Esophagus muscularis mucosa (tissue), 4 donors: ENCODE results near the gene CDC42EP4. TPM values are rescaled to one million over a fixed set of nuclear protein-coding genes. Genes with fewer than 3 reads are reported as not detected.

Experiments used
- DNase-seq: peaks from one replicate; pipeline ENCODE4 v3.0.0-alpha.2; 2017; ENCODE audit errors: extremely low spot score
- H3K27ac ChIP-seq, 4 donors: fragments of 200-600 bp; sonication (generic); replicated peaks in 1 of 4; 1 replicate in 3 of 4; 2 replicates in 1 of 4; pipeline ENCODE4 v1.5.1; 2016 to 2019; ENCODE audit warnings: mild to moderate bottlenecking in 1 of 4
- H3K27me3 ChIP-seq, 4 donors: fragments of 200-600 bp; sonication (generic); one replicate each; pipeline versions ENCODE4 v1.5.1 to v1.6.0; 2016 to 2019
- H3K36me3 ChIP-seq, 4 donors: fragments of 200-600 bp; sonication (generic); one replicate each; pipeline ENCODE4 v1.5.1; 2016 to 2019
- H3K4me1 ChIP-seq, 4 donors: fragments of 200-600 bp; sonication (generic); one replicate each; pipeline ENCODE4 v1.5.1; 2016 to 2019
- H3K4me3 ChIP-seq, 4 donors: fragments of 200-600 bp; sonication (generic); 1 replicate in 2 of 4; 2 replicates in 2 of 4; pipeline ENCODE4 v1.5.1; 2016 to 2019; ENCODE audit warnings: mild to moderate bottlenecking in 4 of 4, moderate library complexity in 1 of 4
- H3K9me3 ChIP-seq, 4 donors: fragments of 200-600 bp; sonication (generic); 1 replicate in 3 of 4; 2 replicates in 1 of 4; pipeline ENCODE4 v1.5.1; 2016 to 2019
- CTCF ChIP-seq, 3 experiments: fragments of 200-600 bp in 2 of 3; fragments of 450-650 bp in 1 of 3; sonication (generic) in 2 of 3; IDR thresholded peaks; one replicate each; pipeline ENCODE4 v1.5.1; 2017 to 2019; ENCODE audit warnings: antibody characterized with exemption in 3 of 3, mild to moderate bottlenecking in 2 of 3, moderate library complexity in 1 of 3
- EP300 ChIP-seq: sonication (generic); formaldehyde crosslinking; IDR thresholded peaks from one replicate; pipeline ENCODE4 v1.6.1; 2017; ENCODE audit warnings: antibody characterized with exemption
- POLR2A ChIP-seq: fragments of 450-650 bp; IDR thresholded peaks from one replicate; pipeline ENCODE4 v1.6.1; 2017; ENCODE audit warnings: antibody characterized with exemption, moderate library complexity, mild to moderate bottlenecking, low read depth
- POLR2AphosphoS5 ChIP-seq, 2 donors: sonication (generic); formaldehyde crosslinking; IDR thresholded peaks; one replicate each; pipeline ENCODE4 v1.6.1; 2017; ENCODE audit warnings: antibody characterized with exemption in 2 of 2
- WGBS: methylation state at CpG from one replicate; pipeline ENCODE4 v1.1.5; 2018; 5-methylcytosine and 5-hydroxymethylcytosine counted together
- intact Hi-C: fragments of 100-400 bp; cut with DNase I; formaldehyde crosslinking; loops from one replicate; pipeline ENCODE4 v1.15.1; 2023
- total RNA-seq, 4 donors: library from RNA; depleted of rRNA; stranded (reverse); fragments of >200 nt; gene quantifications; one replicate each; pipeline versions ENCODE4 v1.1.0 to v1.2.1, GENCODE V29; 2016

The CDC42EP4 gene
- total RNA-seq, 4 donors from 2014 or later = 48.6 to 129 (median 104) TPM

DNA sequence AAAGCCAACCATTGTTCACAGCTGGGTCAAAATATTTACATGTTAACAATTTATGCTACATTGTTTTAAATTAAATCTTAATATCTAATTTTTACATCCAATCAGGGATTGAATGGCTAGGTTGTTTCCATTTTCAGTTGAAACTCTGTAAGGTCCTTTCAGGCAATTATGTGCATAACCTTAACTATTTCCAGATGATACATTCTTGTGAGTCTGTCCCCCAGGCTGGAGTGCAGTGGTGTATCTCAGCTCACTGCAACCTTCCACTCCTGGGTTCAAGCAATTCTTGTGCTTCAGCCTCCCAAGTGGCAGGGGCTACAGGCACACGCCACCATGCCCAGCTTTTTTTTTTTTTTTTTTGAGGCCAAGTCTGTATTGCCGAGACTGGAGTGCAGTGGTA lies 10.4 kb downstream of the CDC42EP4 start:
- no peak for DNase-seq
- 95% methylated on average over 2 of the region's 2 CpGs for WGBS
- TF ChIP-seq POLR2A (no peak), POLR2AphosphoS5 (IDR thresholded peaks at IDR 0.05) (no peak), CTCF (IDR thresholded peaks at IDR 0.05) (no peak), EP300 (no peak)
- no peaks in the 10 kb centered on the region for H3K27me3 ChIP-seq
- peaks cover 76 to 87% (median 85%) of the 10 kb centered on the region in 4 donors for H3K4me1 ChIP-seq
- no peak overlapping the region for H3K4me3 ChIP-seq
- H3K36me3 ChIP-seq = no peaks in the 10 kb centered on the region
- intact Hi-C loops = no loop called here
- peak overlapping the region; percentile 6 to 93 (median 36) for H3K27ac ChIP-seq
- no peaks in the 10 kb centered on the region for H3K9me3 ChIP-seq

- intact Hi-C loops = no loop called here
- Histone ChIP-seq H3K36me3 (no peaks in the 10 kb centered on the region), H3K4me3 (no peak overlapping the region), H3K9me3 (no peaks in the 10 kb centered on the region), H3K27ac (peak overlapping the region in 3 of 4 donors; percentile 10 to 61 (median 60)), H3K4me1 (peaks cover 69 to 87% (median 79%) of the 10 kb centered on the region in 4 donors), H3K27me3 (no peaks in the 10 kb centered on the region)
- TF ChIP-seq CTCF (IDR thresholded peaks at IDR 0.05) (no peak), EP300 (no peak), POLR2AphosphoS5 (IDR thresholded peaks at IDR 0.05) (no peak)
- WGBS = 81% methylated on average over 3 of the region's 3 CpGs
- DNase-seq = no peak
Measured at GRCh38 chr17:73300392-73300791, 11.4 kb downstream of the CDC42EP4 start.

DNA sequence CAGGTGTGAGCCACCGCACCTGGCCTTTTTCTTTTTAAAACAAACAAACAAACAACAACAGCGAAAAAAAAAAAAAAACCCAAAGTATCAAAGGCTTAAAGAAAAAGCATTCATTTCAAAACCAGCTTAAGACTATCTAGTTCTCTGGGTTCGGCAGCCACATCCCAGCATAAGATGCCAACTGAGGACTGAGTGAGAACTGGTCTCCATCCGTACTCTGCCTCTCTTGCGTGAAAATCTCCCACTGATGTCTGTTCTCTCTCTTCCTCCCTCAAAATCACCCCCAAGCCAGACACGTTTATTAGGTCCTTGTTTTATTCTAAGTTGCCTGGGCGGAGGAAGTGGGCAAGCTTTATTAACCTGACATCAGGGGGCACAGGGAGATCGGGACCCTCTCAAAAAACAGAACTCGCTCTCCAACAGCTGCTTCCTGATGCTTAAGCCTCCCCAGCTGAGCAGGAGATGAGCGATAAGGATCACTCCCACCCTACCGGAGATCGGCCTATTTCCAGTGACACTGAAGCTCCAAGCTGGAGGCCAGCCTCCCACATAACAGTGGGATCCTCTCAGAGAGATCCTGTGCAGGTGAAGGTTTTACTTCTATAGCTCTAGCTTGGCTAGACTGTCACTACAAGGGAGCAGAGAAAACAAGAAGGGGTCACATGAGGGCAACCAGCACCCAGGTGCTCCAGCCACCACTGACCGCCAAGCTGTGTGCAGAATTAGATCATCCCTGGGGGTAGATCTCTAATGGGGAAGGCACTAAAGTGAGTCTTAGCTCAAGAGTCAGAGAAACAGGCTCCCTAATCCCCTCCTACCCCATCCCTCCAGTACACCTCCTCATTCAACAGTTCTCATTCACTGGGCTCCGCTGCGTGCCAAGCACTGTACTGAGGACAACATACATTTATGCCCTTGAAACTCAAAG lies 13.6 kb downstream of the CDC42EP4 start:
- intact Hi-C loops = no loop called here
- no peak overlapping the region for H3K4me3 ChIP-seq
- H3K9me3 ChIP-seq = no peaks in the 10 kb centered on the region
- H3K4me1 ChIP-seq = peaks cover 69 to 87% (median 80%) of the 10 kb centered on the region in 4 donors
- no peak for DNase-seq
- WGBS = 59% methylated on average over 14 of the region's 15 CpGs
- no peaks in the 10 kb centered on the region for H3K36me3 ChIP-seq
- no peaks in the 10 kb centered on the region for H3K27me3 ChIP-seq
- TF ChIP-seq POLR2A = no peak
- no peak for TF ChIP-seq CTCF (IDR thresholded peaks at IDR 0.05)
- TF ChIP-seq EP300 = no peak
- H3K27ac ChIP-seq = peak overlapping the region in 3 of 4 donors; percentile 0 to 60 (median 55)

DNA sequence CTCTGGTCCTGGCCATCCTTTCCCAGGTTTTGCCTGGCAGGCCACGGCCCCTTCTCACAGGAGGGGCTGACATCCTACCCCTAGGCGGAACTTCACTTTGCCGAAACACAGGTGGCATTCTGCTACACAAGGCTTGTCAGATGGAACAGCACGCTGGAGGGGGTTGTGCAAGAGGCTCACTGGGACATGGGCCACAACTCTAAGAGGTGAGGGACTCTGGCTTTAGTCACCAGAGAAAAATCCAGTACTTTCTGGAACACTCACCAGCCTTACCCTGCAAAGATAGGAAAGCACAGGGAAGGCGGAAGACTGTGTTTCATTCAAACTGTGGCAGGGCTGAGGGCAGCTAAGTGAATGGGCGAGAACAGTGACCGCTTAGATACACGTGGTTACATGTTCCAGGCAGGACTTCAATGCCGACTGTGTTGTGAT lies 18.3 kb downstream of the CDC42EP4 start:
- no peak overlapping the region for H3K4me3 ChIP-seq
- intact Hi-C loops = no loop called here
- no peaks in the 10 kb centered on the region for H3K36me3 ChIP-seq
- no peak for DNase-seq
- WGBS = 40% methylated on average over 7 of the region's 9 CpGs
- H3K27ac ChIP-seq = peak overlapping the region; percentile 73 to 84 (median 79)
- TF ChIP-seq POLR2A (no peak), CTCF (IDR thresholded peaks at IDR 0.05) (no peak), POLR2AphosphoS5 (IDR thresholded peaks at IDR 0.05) (peak; percentile 69 to 74), EP300 (no peak)
- H3K4me1 ChIP-seq = peaks cover 80 to 91% (median 84%) of the 10 kb centered on the region in 4 donors
- no peaks in the 10 kb centered on the region for H3K27me3 ChIP-seq
- no peaks in the 10 kb centered on the region for H3K9me3 ChIP-seq
